ENCODE data around the gene SYNDIG1. TPM values are rescaled to one million over a fixed set of nuclear protein-coding genes. Genes with fewer than 3 reads are reported as not detected.

Gene SYNDIG1
- polyA plus RNA-seq, 1 donor from 2014 or later, result 0.22 TPM

GRCh38 chr20:24584538-24585356, 115.3 kb downstream of the SYNDIG1 start:
- Histone ChIP-seq H4K20me1 (ENCODE audit: insufficient read depth) (no peaks in the 10 kb centered on the region), H3K9ac (ENCODE audit: low read length) (no peak overlapping the region)
- TF ChIP-seq MXI1 (conservative IDR thresholded peaks at IDR 0.05; ENCODE audit: poor library complexity, severe bottlenecking) (no peak), EP300 (conservative IDR thresholded peaks at IDR 0.05; ENCODE audit: poor library complexity, severe bottlenecking) (no peak), CTCF (IDR thresholded peaks at IDR 0.05; ENCODE audit: poor library complexity, severe bottlenecking) (no peak), REST (IDR thresholded peaks at IDR 0.05; ENCODE audit: borderline replicate concordance) (no peak), RAD21 (conservative IDR thresholded peaks at IDR 0.05) (no peak), EZH2 (IDR thresholded peaks at IDR 0.05; ENCODE audit: borderline replicate concordance, insufficient read depth, low read length, poor library complexity, severe bottlenecking) (no peak), SMC3 (conservative IDR thresholded peaks at IDR 0.05; ENCODE audit: poor library complexity) (no peak), TAF1 (IDR thresholded peaks at IDR 0.05; ENCODE audit: low read depth) (no peak), POLR2AphosphoS5 (IDR thresholded peaks at IDR 0.05) (no peak)

GRCh38 chr20:24585796-24586522, 116.5 kb downstream of the SYNDIG1 start:
- H4K20me1 ChIP-seq (ENCODE audit: insufficient read depth), result no peaks in the 10 kb centered on the region
- H3K4me2 ChIP-seq (ENCODE audit: low read length), result no peak overlapping the region
- H3K79me2 ChIP-seq (replicated peaks; ENCODE audit: insufficient read depth, low read length), result no peaks in the 10 kb centered on the region
- no peaks in the 10 kb centered on the region for H3K9me3 ChIP-seq (ENCODE audit: low read length)
- no peaks in the 10 kb centered on the region for H3K36me3 ChIP-seq (ENCODE audit: insufficient read depth, low read length)
- no peaks in the 10 kb centered on the region for H3K27me3 ChIP-seq (ENCODE audit: insufficient read depth, low read depth, low read length)
- H3K27ac ChIP-seq (ENCODE audit: low read length), result no peak overlapping the region
- no peak overlapping the region for H2AFZ ChIP-seq (ENCODE audit: low read depth, low read length)
- H3K9ac ChIP-seq (ENCODE audit: low read length), result no peak overlapping the region
- no peak for TF ChIP-seq EP300 (conservative IDR thresholded peaks at IDR 0.05; ENCODE audit: poor library complexity, severe bottlenecking)
- TF ChIP-seq REST (IDR thresholded peaks at IDR 0.05; ENCODE audit: borderline replicate concordance), result no peak
- TF ChIP-seq MXI1 (conservative IDR thresholded peaks at IDR 0.05; ENCODE audit: poor library complexity, severe bottlenecking), result no peak
- TF ChIP-seq TAF1 (IDR thresholded peaks at IDR 0.05; ENCODE audit: low read depth), result no peak
- no peak for TF ChIP-seq SMC3 (conservative IDR thresholded peaks at IDR 0.05; ENCODE audit: poor library complexity)
- TF ChIP-seq CTCF (IDR thresholded peaks at IDR 0.05; ENCODE audit: poor library complexity, severe bottlenecking), result no peak
- H3F3A ChIP-seq (ENCODE audit: insufficient read depth, low read length, poor library complexity, severe bottlenecking), result no peaks in the 10 kb centered on the region
- no peak overlapping the region for H3K4me3 ChIP-seq (ENCODE audit: low read length)
- no peaks in the 10 kb centered on the region for H3K9me2 ChIP-seq (ENCODE audit: insufficient read depth, low read length)

More at GRCh38 chr20:24584538-24585356, 115.3 kb downstream of the SYNDIG1 start:
- Histone ChIP-seq H3K27ac (ENCODE audit: low read length) (no peak overlapping the region), H2AFZ (ENCODE audit: low read depth, low read length) (no peak overlapping the region), H3K4me2 (ENCODE audit: low read length) (no peak overlapping the region), H3K4me3 (ENCODE audit: low read length) (no peak overlapping the region), H3K27me3 (ENCODE audit: insufficient read depth, low read depth, low read length) (no peaks in the 10 kb centered on the region), H3K9me2 (ENCODE audit: insufficient read depth, low read length) (no peaks in the 10 kb centered on the region), H3K9me3 (ENCODE audit: low read length) (no peaks in the 10 kb centered on the region), H3K36me3 (ENCODE audit: insufficient read depth, low read length) (no peaks in the 10 kb centered on the region), H3K79me2 (replicated peaks; ENCODE audit: insufficient read depth, low read length) (no peaks in the 10 kb centered on the region), H3F3A (ENCODE audit: insufficient read depth, low read length, poor library complexity, severe bottlenecking) (no peaks in the 10 kb centered on the region)
